ENCODE results near the gene PRSS56.

The PRSS56 gene

DNA sequence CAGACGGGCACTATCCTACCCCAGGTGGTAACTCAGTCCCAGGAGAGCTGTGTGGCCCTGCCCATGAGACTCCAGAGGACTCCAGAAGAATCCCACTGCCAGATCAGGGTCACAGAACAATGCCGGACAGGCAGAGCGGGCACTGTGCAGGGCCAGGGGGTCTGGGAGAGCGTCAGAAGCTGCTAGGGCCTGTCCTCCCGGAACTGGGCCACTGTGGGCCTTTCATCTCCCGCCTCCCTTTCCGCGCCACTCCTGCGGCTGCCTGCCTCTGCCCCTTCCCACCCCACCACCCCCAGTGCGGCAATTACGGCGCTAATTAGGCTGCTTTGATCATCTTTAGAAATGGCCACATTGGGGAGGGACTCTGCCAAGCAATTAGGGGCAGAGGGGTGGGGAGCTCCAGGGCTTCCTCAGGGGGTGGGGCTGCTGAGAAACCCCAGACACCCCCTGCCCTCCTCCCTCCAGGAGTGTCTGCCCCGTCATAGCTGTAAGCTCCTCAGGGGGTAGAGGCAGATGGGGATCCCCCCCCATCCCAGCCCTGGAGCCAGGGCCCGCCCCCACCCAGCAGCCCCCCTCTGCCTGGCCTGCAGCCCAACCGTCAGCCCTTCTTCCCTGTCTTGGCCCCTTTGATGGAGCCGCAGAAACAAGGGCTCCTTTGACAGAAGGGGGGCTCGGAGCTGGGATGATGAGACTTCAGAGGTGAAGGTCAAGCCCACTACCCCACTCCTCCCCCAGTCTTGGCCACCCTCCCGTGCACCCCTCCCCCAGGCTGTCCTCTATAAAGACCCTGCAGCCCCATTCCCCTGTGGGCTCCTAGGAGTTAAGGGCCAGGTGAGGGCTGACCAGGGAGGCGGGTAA is at the start of gene PRSS56:
TSS of gene PRSS56 (plus strand) at position 808 of the 858 bp plus-strand sequence. CDS start 211 bp downstream, outside the sequence.
- no peak for TF ChIP-seq CTCF (IDR thresholded peaks at IDR 0.05; ENCODE audit: insufficient read depth, missing control alignments)
- DNase-seq (ENCODE audit: insufficient read length, low spot score) (no peak), FAIRE-seq (no peak)

- FAIRE-seq = no peak
- no peak for DNase-seq (ENCODE audit: insufficient read length, low spot score)
- no peak for TF ChIP-seq CTCF (IDR thresholded peaks at IDR 0.05; ENCODE audit: insufficient read depth, missing control alignments)
These were observed 46.7 kb upstream of the PRSS56 start for GRCh38 chr2:232473467-232473890.

GRCh38 chr2:232476045-232476444 is 44.1 kb upstream of the PRSS56 start:
- no peak for FAIRE-seq
- DNase-seq (ENCODE audit: insufficient read length, low spot score) = no peak
- no peak for TF ChIP-seq CTCF (IDR thresholded peaks at IDR 0.05; ENCODE audit: insufficient read depth, missing control alignments)

DNA sequence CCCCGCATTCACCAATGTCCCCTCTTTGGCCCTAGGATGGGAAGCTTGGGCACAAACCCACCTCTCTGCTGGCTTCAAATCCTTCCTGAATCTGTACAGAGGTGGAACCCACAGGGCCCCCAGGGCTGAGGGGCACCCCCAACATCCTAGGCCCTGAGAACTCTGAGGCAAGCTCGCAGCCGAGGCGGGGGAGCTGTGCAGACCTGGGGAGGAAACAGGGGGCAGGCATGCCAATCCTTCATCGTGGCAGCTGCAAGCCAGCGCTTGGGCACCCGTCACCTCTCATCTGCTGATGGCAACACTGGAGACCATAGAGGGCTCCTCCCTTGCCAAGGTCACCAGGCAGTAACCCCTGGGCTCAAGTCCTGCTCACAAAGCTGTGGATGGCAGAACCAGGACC is 43.4 kb upstream of the PRSS56 start:
- FAIRE-seq = no peak
- no peak for TF ChIP-seq CTCF (IDR thresholded peaks at IDR 0.05; ENCODE audit: insufficient read depth, missing control alignments)

DNA sequence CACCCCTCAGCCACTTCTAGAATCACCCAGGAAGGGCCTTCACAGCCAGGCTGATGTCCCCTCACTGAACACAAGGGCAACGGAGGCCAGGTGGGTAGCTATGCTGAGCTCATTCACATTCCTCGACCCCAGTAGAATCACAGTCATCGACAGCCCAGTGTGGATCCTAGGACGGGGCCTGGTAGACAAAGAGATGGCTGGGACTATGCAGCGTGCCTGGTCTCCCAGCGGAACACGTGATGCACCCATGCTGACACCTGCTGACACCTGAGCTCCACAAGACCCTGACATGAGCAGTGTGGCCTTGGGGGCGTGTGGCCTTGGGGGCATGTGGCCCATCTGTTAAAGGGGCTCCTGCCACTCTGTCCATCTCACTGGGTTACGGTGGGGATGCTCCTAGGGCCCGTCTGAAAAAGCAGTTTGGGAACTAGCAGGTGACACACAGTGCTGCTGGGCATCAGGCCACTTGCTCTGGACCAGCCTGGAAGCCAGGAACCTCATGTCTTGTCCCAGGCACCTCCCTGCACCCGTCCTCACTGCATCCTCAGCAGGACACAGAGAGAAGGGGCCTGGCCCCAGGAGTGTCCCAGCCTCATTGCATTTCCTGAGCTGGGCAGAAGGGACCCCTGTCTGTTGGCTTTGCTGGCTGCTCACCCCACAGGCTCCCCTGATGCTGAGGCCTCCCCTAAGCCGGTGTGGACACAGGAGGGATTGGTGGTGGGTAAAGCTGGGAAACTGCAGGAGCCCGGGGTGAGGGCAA is 42.3 kb upstream of the PRSS56 start:
- TF ChIP-seq CTCF (IDR thresholded peaks at IDR 0.05; ENCODE audit: insufficient read depth, missing control alignments) = no peak
- DNase-seq (ENCODE audit: insufficient read length, low spot score) (no peak), FAIRE-seq (no peak)

More for the DNA sequence above, 43.4 kb upstream of the PRSS56 start:
- DNase-seq (ENCODE audit: insufficient read length, low spot score) = no peak

GRCh38 chr2:232478571-232479340 is 41.4 kb upstream of the PRSS56 start:
- no peak for DNase-seq (ENCODE audit: insufficient read length, low spot score)
- no peak for TF ChIP-seq CTCF (IDR thresholded peaks at IDR 0.05; ENCODE audit: insufficient read depth, missing control alignments)
- no peak for FAIRE-seq
